Gastrocnemius medialis (tissue), 4 donors: ENCODE results near the gene ANTXR1. TPM values are rescaled to one million over a fixed set of nuclear protein-coding genes. Genes with fewer than 3 reads are reported as not detected.
"Not testable (repeated sequence)": the region's sequence is repeated elsewhere in the genome, so short reads cannot be mapped to it uniquely, and the experiment has no call there.

Source experiments
- ATAC-seq, 2 donors: fragments of 150-250 bp; one replicate each; pipeline ENCODE4 v1.9.1; 2016
- DNase-seq, 2 donors: peaks; one replicate each; pipeline ENCODE4 v3.0.0-alpha.2; 2019
- H3K27ac ChIP-seq, 4 donors: fragments of 200-600 bp; sonication (generic); 1 replicate in 1 of 4; 2 replicates in 3 of 4; pipeline ENCODE4 v1.5.1; 2016 to 2018; ENCODE audit warnings: mild to moderate bottlenecking in 2 of 4, moderate library complexity in 1 of 4
- H3K27me3 ChIP-seq, 3 donors: fragments of 200-600 bp; sonication (generic) in 2 of 3; 1 replicate in 1 of 3; 2 replicates in 2 of 3; pipeline versions ENCODE4 v1.5.1 to v1.6.0; 2016 to 2019; ENCODE audit warnings: mild to moderate bottlenecking in 1 of 3, moderate library complexity in 1 of 3
- H3K36me3 ChIP-seq, 2 donors: fragments of 200-600 bp; sonication (generic) in 1 of 2; one replicate each; pipeline ENCODE4 v1.5.1; 2017 to 2018
- H3K4me1 ChIP-seq, 2 donors: fragments of 200-600 bp; sonication (generic) in 1 of 2; one replicate each; pipeline ENCODE4 v1.5.1; 2016 to 2017; ENCODE audit warnings: mild to moderate bottlenecking in 2 of 2
- H3K4me3 ChIP-seq, 4 donors: fragments of 200-600 bp; sonication (generic) in 3 of 4; 1 replicate in 1 of 4; 2 replicates in 3 of 4; pipeline ENCODE4 v1.5.1; 2016 to 2019; ENCODE audit warnings: mild to moderate bottlenecking in 2 of 4
- H3K9me3 ChIP-seq, 3 donors: fragments of 200-600 bp; sonication (generic) in 2 of 3; 1 replicate in 1 of 3; 2 replicates in 2 of 3; pipeline ENCODE4 v1.5.1; 2016 to 2019
- CTCF ChIP-seq, 5 experiments: fragments of 450-650 bp in 3 of 5; fragments of 200-600 bp in 2 of 5; sonication (generic) in 2 of 5; IDR thresholded peaks in 4 of 5; conservative IDR thresholded peaks in 1 of 5; 1 replicate in 4 of 5; 2 replicates in 1 of 5; pipeline ENCODE4 v1.5.1; 2016 to 2019; ENCODE audit warnings: antibody characterized with exemption in 5 of 5, mild to moderate bottlenecking in 3 of 5, moderate library complexity in 3 of 5
- POLR2A ChIP-seq, 2 donors: fragments of 450-650 bp; IDR thresholded peaks; one replicate each; pipeline ENCODE4 v1.6.1; 2017; ENCODE audit warnings: antibody characterized with exemption in 2 of 2, mild to moderate bottlenecking in 2 of 2, moderate library complexity in 2 of 2
- in situ Hi-C, 4 donors: fragments of 200-750 bp; cut with MboI; loops; one replicate each; pipeline versions ENCODE4 v1.15.0 to v1.8.0; 2017; ENCODE audit warnings: low sequenced_read_pairs in 4 of 4
- intact Hi-C: fragments of 100-400 bp; cut with DNase I; formaldehyde crosslinking; loops from one replicate; pipeline ENCODE4 v1.15.1; 2023; ENCODE audit warnings: low total_unique reads
- total RNA-seq, 4 donors: library from RNA; depleted of rRNA; stranded (reverse); fragments of >200 nt; gene quantifications; one replicate each; pipeline versions ENCODE4 v1.1.0 to v1.2.3, GENCODE V29; 2016

Gene ANTXR1
- total RNA-seq, 4 donors from 2014 or later: 8.0 to 13.6 (median 9.7) TPM

DNA sequence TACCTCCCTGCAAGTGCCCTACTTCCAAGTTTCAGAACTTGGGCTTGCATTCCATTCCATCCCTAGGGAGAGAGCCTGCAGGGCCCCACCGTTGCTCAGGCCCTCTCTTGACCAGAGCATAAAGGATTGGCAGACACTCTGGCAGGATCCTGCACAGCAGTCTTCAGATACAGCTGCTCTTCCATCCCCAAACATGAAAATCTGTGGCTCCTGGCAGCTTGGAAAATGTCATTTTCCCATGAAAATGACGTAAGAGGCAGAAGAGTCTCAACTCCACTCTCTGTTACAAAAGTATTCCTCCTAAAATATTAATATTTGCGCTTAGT, 211.5 kb downstream of the ANTXR1 start:
- no peak overlapping the region for H3K4me3 ChIP-seq
- H3K27me3 ChIP-seq: no peaks in the 10 kb centered on the region
- H3K27ac ChIP-seq: no peak overlapping the region
- ATAC-seq: peak in 1 of 2 donors; percentile 30
- intact Hi-C loops (no loop called here), in situ Hi-C loops (no loop called here)
- no peaks in the 10 kb centered on the region for H3K36me3 ChIP-seq
- TF ChIP-seq POLR2A (IDR thresholded peaks at IDR 0.05) (no peak), CTCF (IDR thresholded peaks at IDR 0.05 in 4 of 5, conservative IDR thresholded peaks at IDR 0.05 in 1 of 5) (no peak)
- no peak for DNase-seq
- peaks cover 0 to 6% of the 10 kb centered on the region in 2 donors for H3K4me1 ChIP-seq
- H3K9me3 ChIP-seq: no peaks in the 10 kb centered on the region

GRCh38 chr2:69225933-69226332, 213.0 kb downstream of the ANTXR1 start:
- DNase-seq (no peak), ATAC-seq (no peak)
- H3K27ac ChIP-seq: no peak overlapping the region
- intact Hi-C loops: no loop called here
- in situ Hi-C loops: no loop called here
- no peak for TF ChIP-seq POLR2A (IDR thresholded peaks at IDR 0.05)
- TF ChIP-seq CTCF (IDR thresholded peaks at IDR 0.05 in 4 of 5, conservative IDR thresholded peaks at IDR 0.05 in 1 of 5): no peak
- H3K4me1 ChIP-seq: peaks cover 0 to 6% of the 10 kb centered on the region in 2 donors
- no peaks in the 10 kb centered on the region for H3K9me3 ChIP-seq
- no peaks in the 10 kb centered on the region for H3K27me3 ChIP-seq
- no peak overlapping the region for H3K4me3 ChIP-seq
- H3K36me3 ChIP-seq: no peaks in the 10 kb centered on the region

GRCh38 chr2:69226903-69227302, 213.9 kb downstream of the ANTXR1 start:
- H3K27me3 ChIP-seq: no peaks in the 10 kb centered on the region
- in situ Hi-C loops: no loop called here
- no peak overlapping the region for H3K4me3 ChIP-seq
- H3K36me3 ChIP-seq: no peaks in the 10 kb centered on the region
- DNase-seq (no peak), ATAC-seq (no peak)
- no peak overlapping the region for H3K27ac ChIP-seq
- intact Hi-C loops: no loop called here
- H3K4me1 ChIP-seq: peaks cover 0 to 3% of the 10 kb centered on the region in 2 donors
- no peak for TF ChIP-seq CTCF (IDR thresholded peaks at IDR 0.05 in 4 of 5, conservative IDR thresholded peaks at IDR 0.05 in 1 of 5)
- TF ChIP-seq POLR2A (IDR thresholded peaks at IDR 0.05): no peak
- no peaks in the 10 kb centered on the region for H3K9me3 ChIP-seq

DNA sequence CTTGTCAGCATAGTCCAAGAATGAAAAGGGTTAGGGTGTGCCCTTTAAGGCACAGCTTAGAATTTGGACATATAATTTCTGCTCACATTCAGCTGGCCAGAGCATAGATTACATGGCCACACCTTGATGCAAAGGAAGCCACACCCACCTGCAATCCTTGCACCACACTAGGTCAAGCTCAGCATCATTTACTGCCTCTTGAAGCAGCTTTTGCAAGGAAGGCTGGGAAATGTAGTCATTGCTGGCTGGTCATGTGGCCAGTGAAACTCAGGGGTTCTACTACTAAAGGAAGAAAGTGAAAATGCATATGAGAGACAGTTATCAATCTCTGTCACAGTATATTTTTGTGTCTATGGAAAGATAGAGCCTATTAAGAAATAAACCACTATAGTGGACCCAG, 214.7 kb downstream of the ANTXR1 start:
- in situ Hi-C loops (no loop called here), intact Hi-C loops (no loop called here)
- no peaks in the 10 kb centered on the region for H3K36me3 ChIP-seq
- no peak overlapping the region for H3K27ac ChIP-seq
- H3K4me1 ChIP-seq: no peaks in the 10 kb centered on the region
- TF ChIP-seq CTCF (IDR thresholded peaks at IDR 0.05 in 4 of 5, conservative IDR thresholded peaks at IDR 0.05 in 1 of 5): no peak
- TF ChIP-seq POLR2A (IDR thresholded peaks at IDR 0.05): no peak
- no peaks in the 10 kb centered on the region for H3K9me3 ChIP-seq
- no peaks in the 10 kb centered on the region for H3K27me3 ChIP-seq
- no peak for DNase-seq
- H3K4me3 ChIP-seq: no peak overlapping the region
- no peak for ATAC-seq

GRCh38 chr2:69230946-69231345, 218.0 kb downstream of the ANTXR1 start:
- H3K27me3 ChIP-seq, H3K27ac ChIP-seq, H3K4me1 ChIP-seq, in situ Hi-C loops, H3K36me3 ChIP-seq, H3K4me3 ChIP-seq, ATAC-seq, intact Hi-C loops, DNase-seq, H3K9me3 ChIP-seq: not testable (repeated sequence)
